Breast epithelium (tissue), 4 donors: ENCODE data around the gene ANO2. TPM values are rescaled to one million over a fixed set of nuclear protein-coding genes. Genes with fewer than 3 reads are reported as not detected.

Source experiments
- DNase-seq, 2 donors: peaks; one replicate each; pipeline ENCODE4 v3.0.0-alpha.2; 2019; ENCODE audit warnings: low spot score in 2 of 2
- H3K27ac ChIP-seq, 2 donors: fragments of 200-600 bp; sonication (generic) in 1 of 2; one replicate each; pipeline ENCODE4 v1.5.1; 2016 to 2019; ENCODE audit warnings: mild to moderate bottlenecking in 1 of 2
- H3K27me3 ChIP-seq, 2 donors: fragments of 200-600 bp; sonication (generic) in 1 of 2; one replicate each; pipeline versions ENCODE4 v1.5.1 to v1.6.0; 2017 to 2019; ENCODE audit warnings: control low read depth in 1 of 2, mild to moderate bottlenecking in 1 of 2
- H3K36me3 ChIP-seq: fragments of 200-600 bp; one replicate; pipeline ENCODE4 v1.5.1; 2019
- H3K4me1 ChIP-seq, 2 donors: fragments of 200-600 bp; sonication (generic); one replicate each; pipeline ENCODE4 v1.5.1; 2016 to 2019; ENCODE audit warnings: control low read depth in 1 of 2
- H3K4me3 ChIP-seq, 3 donors: fragments of 200-600 bp; sonication (generic); 1 replicate in 2 of 3; 2 replicates in 1 of 3; pipeline ENCODE4 v1.5.1; 2016 to 2019; ENCODE audit warnings: mild to moderate bottlenecking in 3 of 3, moderate library complexity in 2 of 3
- H3K9me3 ChIP-seq, 2 donors: fragments of 200-600 bp; sonication (generic) in 1 of 2; one replicate each; pipeline ENCODE4 v1.5.1; 2016 to 2019; ENCODE audit warnings: control low read depth in 1 of 2
- POLR2A ChIP-seq: fragments of 450-650 bp; IDR thresholded peaks from one replicate; pipeline ENCODE4 v1.6.1; 2016; ENCODE audit warnings: antibody characterized with exemption, mild to moderate bottlenecking, moderate library complexity
- POLR2AphosphoS5 ChIP-seq, 3 donors: sonication (generic); formaldehyde crosslinking; IDR thresholded peaks; one replicate each; pipeline ENCODE4 v1.6.1; 2017; ENCODE audit warnings: antibody characterized with exemption in 3 of 3
- intact Hi-C: fragments of 100-400 bp; cut with DNase I; formaldehyde crosslinking; loops from one replicate; pipeline ENCODE4 v1.15.1; 2023; ENCODE audit warnings: low total_unique reads
- total RNA-seq, 3 donors: library from RNA; depleted of rRNA; stranded (reverse); fragments of >200 nt; gene quantifications; one replicate each; pipeline ENCODE4 v1.1.0, GENCODE V29; 2016
- TF ChIP-seq, protein P1 (sequence below), 3 donors: fragments of 450-650 bp; IDR thresholded peaks; one replicate each; pipeline ENCODE4 v1.5.1; 2016 to 2017; ENCODE audit warnings: antibody characterized with exemption in 3 of 3, mild to moderate bottlenecking in 3 of 3, moderate library complexity in 3 of 3

Gene ANO2
- total RNA-seq, 3 donors from 2014 or later, result 5.0 to 33.1 (median 16.8) TPM

DNA sequence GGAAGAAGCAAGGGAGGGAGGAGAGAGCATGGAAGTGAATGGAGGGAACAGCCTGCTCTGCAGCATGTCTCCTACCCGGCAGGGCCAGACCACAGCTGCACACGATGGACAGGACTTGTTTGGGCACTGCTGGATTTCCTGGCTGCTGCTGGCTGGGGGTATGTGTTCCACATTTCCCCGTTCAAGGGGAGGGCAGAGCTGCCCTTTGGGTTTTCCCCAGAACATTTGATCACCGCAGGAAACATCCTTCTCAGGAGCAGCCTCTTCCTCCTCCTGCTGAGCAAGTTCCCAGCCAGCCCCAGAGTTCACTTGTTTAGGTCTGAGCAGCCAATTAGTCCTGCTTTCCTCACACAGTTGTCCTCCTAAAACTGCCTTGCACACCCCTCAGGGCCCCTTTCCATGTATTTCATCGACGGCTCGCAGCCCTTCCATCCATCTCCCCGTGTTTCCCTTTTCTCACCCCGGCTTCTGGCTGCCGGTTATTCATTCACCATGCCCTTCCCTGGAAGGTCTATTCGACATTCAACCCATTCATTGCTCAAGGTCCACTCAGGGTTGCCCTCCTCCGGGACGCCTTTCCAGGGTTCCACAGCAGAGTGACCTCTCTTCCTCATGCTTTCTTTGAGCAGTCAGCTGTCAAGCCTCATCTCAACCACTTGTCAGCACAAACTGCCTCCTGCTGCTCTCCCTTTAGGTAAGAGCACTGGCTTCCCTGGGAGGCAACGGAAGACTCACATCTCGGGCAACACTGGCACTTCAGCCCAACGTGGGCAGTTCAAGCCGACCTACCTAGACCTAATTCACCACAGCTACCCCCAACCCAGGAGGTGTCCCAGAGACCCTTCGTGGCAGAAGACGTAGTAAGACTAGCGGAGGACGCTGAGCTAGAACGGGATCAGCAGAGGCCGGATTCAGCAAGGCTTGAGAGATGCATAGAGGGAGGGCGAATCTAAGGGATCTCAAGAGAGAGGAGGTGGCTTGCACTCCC, 20.1 kb upstream of the ANO2 start:
- no peaks in the 10 kb centered on the region for H3K36me3 ChIP-seq
- H3K4me3 ChIP-seq, result no peak overlapping the region
- intact Hi-C loops, result no loop called here
- H3K4me1 ChIP-seq, result no peaks in the 10 kb centered on the region
- TF ChIP-seq POLR2A (no peak), POLR2AphosphoS5 (IDR thresholded peaks at IDR 0.05) (no peak)
- TF ChIP-seq, protein P1, sequence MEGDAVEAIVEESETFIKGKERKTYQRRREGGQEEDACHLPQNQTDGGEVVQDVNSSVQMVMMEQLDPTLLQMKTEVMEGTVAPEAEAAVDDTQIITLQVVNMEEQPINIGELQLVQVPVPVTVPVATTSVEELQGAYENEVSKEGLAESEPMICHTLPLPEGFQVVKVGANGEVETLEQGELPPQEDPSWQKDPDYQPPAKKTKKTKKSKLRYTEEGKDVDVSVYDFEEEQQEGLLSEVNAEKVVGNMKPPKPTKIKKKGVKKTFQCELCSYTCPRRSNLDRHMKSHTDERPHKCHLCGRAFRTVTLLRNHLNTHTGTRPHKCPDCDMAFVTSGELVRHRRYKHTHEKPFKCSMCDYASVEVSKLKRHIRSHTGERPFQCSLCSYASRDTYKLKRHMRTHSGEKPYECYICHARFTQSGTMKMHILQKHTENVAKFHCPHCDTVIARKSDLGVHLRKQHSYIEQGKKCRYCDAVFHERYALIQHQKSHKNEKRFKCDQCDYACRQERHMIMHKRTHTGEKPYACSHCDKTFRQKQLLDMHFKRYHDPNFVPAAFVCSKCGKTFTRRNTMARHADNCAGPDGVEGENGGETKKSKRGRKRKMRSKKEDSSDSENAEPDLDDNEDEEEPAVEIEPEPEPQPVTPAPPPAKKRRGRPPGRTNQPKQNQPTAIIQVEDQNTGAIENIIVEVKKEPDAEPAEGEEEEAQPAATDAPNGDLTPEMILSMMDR (IDR thresholded peaks at IDR 0.05), result no peak
- no peaks in the 10 kb centered on the region for H3K27me3 ChIP-seq
- DNase-seq, result no peak
- H3K27ac ChIP-seq, result no peak overlapping the region
- no peaks in the 10 kb centered on the region for H3K9me3 ChIP-seq

DNA sequence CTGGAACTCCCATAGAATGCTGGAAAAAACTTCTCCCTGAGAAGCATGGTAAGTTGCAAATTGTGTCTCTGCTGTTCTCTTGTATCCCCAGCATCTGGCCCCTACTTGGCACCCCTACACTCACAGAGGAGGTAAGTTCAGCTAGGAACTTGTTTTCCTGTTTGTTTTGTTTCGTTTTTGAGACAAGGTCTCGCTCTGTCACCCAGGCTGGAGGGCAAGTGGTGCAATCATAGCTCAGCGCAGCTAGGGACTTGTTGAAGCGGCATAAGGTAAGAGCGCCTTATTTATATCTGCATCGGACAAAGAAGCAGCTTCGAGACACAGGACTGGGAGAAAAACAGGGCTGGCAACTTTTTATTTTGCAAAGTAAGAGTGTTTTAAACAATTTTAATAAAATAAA, 18.5 kb upstream of the ANO2 start:
- no peak overlapping the region for H3K4me3 ChIP-seq
- intact Hi-C loops, result no loop called here
- no peaks in the 10 kb centered on the region for H3K4me1 ChIP-seq
- TF ChIP-seq, protein P1 (IDR thresholded peaks at IDR 0.05), result no peak
- TF ChIP-seq POLR2AphosphoS5 (IDR thresholded peaks at IDR 0.05) (no peak), POLR2A (no peak)
- DNase-seq, result no peak
- no peaks in the 10 kb centered on the region for H3K36me3 ChIP-seq
- no peak overlapping the region for H3K27ac ChIP-seq
- H3K9me3 ChIP-seq, result no peaks in the 10 kb centered on the region
- no peaks in the 10 kb centered on the region for H3K27me3 ChIP-seq

DNA sequence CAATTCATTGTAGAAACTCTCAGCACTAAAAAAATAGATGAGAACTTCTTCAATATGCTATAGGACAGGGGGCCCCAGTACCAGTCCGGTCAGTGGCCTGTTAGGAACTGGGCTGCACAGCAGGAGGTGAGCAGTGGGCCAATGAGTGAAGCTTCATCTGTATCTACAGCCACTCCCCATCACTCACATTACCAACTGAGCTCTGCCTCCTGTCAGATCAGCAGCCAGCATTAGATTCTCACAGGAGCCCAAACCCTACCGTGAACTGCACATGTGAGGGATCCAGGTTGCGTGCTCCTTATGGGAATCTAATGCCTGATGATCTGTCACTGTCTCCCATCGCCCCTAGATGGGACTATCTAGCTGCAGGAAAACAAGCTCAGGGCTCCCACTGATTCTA, 15.7 kb upstream of the ANO2 start:
- no peak for DNase-seq
- no peak for TF ChIP-seq POLR2A
- TF ChIP-seq, protein P1 (IDR thresholded peaks at IDR 0.05), result no peak
- TF ChIP-seq POLR2AphosphoS5 (IDR thresholded peaks at IDR 0.05), result no peak
- Histone ChIP-seq H3K4me3 (no peak overlapping the region), H3K4me1 (no peaks in the 10 kb centered on the region), H3K27ac (no peak overlapping the region), H3K9me3 (no peaks in the 10 kb centered on the region), H3K27me3 (no peaks in the 10 kb centered on the region), H3K36me3 (no peaks in the 10 kb centered on the region)
- intact Hi-C loops, result no loop called here

DNA sequence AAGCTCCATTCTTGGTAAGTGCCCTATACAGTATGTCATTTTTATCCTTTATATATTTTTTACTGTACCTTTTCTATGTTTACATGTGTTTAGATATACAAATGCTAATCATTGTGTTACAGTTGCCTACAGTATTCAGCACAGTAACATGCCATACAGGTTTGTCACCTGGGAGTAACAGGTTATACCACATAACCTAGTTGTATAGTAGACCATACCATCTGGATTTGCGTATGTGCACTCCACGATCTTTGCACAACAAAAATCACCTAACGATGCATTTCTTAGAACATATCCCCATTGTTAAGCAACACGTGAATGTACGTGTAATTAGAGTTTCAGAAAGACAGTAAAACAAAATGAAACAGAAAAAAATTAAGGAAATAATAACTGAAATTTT, 11.9 kb upstream of the ANO2 start:
- intact Hi-C loops, result no loop called here
- DNase-seq, result no peak

DNA sequence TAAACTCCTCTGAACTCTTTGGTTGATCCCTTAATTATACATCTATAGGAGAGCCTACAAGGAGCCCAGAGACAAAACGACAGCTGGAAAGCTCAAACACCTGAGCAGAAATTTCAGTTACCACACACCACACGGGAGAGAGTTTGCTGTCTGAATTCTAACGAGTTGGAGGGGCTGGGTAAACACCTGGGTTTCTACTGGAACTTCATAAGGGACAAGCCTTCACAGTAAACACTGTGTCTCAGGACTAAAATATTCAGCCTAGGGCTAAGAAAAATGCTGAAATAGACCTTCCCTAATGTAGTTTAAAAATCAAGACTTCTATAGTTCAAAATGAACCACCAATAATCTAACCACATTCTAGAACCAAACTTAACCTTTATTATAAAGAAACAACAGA, 9.6 kb upstream of the ANO2 start:
- Histone ChIP-seq H3K27me3 (no peaks in the 10 kb centered on the region), H3K27ac (no peak overlapping the region), H3K9me3 (no peaks in the 10 kb centered on the region), H3K36me3 (no peaks in the 10 kb centered on the region), H3K4me1 (no peaks in the 10 kb centered on the region), H3K4me3 (no peak overlapping the region)
- TF ChIP-seq POLR2AphosphoS5 (IDR thresholded peaks at IDR 0.05) (no peak), POLR2A (no peak)
- TF ChIP-seq, protein P1 (IDR thresholded peaks at IDR 0.05), result no peak
- DNase-seq, result no peak
- intact Hi-C loops, result no loop called here

More for the DNA sequence above, 11.9 kb upstream of the ANO2 start:
- TF ChIP-seq, protein P1 (IDR thresholded peaks at IDR 0.05), result no peak
- TF ChIP-seq POLR2A (no peak), POLR2AphosphoS5 (IDR thresholded peaks at IDR 0.05) (no peak)
- Histone ChIP-seq H3K27me3 (no peaks in the 10 kb centered on the region), H3K36me3 (no peaks in the 10 kb centered on the region), H3K27ac (no peak overlapping the region), H3K9me3 (no peaks in the 10 kb centered on the region), H3K4me3 (no peak overlapping the region), H3K4me1 (no peaks in the 10 kb centered on the region)
